ENCODE data around the gene TGIF2.

Gene TGIF2

DNA sequence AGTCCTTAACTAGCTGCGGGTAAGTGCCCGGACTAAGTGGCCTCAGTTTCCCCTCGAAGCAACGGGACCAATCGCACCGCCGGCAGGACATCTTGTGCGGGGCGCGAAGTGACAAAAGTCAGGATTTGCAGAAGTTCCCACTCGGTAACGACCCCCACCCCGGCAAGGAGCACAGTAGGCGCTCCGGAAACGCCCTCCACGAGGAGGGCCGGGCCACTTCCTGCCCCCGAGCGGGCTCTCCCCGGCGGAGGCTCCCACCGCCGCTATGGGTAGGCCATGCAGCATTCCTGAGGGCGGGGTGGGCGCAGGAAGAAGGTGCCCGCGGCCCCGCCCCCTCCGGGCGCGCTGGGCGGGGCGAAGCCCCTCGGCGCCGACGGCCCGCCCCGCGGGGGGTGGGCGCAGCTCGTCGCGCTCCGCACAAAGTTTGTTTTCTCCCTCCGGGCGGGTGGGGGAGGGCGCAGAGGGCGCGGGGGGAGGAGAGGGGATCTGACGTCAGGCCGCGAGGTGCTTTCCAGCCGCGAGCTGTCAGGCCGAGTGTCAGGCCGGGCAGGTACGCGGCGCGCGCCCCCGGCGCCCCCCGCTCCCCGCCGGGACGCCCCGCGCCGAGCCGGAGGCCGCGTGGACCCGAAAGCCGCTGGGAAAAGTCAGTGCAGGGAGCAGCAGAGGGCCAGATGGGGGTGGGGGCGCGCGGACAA is at the start of gene TGIF2:
Gene TGIF2, plus strand, starts transcription at position 495 of the 695 bp plus-strand sequence. CDS start 5,178 bp downstream, outside the sequence.
- DNase-seq, result peak; percentile 61

GRCh38 chr20:36525620-36526365 is 47.6 kb upstream of the TGIF2 start:
- no peak for DNase-seq

GRCh38 chr20:36526521-36527011 is 46.8 kb upstream of the TGIF2 start:
- DNase-seq, result no peak

GRCh38 chr20:36527331-36528125 is 45.9 kb upstream of the TGIF2 start:
- DNase-seq, result no peak

DNA sequence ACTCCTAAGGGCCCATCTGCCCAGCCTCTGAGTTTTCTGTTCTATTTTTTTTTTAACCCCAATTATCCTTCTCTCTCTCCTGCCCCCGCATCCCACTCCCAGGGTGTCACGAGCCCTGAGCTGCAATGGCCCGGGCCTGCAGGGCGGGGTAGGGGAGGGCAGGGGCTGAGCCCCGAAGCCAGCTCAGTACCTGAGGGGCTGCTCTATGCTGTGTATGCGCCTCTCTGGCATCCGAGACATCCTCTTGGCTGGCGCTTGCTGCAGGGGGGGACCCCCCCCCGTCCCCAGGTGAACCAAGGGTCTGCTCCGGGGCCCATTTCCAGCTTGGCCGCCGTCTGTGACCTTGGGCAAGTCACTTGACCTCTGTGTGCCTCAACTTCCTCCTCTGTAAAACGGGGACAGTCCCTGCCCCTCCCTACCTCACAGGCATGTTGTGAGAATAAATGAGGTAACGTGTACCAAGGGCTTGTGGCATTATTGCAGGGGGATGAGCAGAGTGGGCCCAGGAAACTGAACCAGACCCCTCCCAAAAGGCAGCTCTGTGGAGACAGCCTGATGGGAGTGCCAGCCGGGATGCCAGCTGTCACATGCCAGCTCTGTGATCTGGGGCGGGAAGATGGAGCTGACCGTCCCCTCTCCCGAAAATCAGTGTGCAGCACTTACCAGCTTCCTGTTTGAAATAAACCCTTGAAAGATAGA is 45.1 kb upstream of the TGIF2 start:
- DNase-seq, result no peak

GRCh38 chr20:36528875-36529417 is 44.5 kb upstream of the TGIF2 start:
- DNase-seq, result no peak

DNA sequence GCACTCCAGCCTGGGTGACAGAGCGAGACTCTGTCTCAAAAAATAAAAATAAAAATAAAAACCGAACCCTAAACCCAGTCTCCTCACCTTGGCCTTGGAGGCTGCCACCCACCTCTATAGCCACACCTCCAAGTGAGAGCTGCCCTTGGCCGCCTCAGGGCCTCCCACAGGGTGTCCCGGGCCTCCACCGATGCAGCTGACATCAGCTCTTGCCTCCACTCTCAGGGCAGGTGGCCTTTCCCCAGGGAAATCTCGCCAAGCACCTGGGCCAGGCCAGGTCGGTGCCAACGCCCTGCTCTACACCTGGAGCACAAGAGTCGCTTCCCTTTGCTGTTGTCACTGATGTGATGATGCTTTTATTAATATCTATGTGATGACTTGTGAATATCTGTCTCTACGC is 41.0 kb upstream of the TGIF2 start:
- DNase-seq, result no peak

- DNase-seq, result no peak
These were observed 40.6 kb upstream of the TGIF2 start for GRCh38 chr20:36532822-36533221.

DNA sequence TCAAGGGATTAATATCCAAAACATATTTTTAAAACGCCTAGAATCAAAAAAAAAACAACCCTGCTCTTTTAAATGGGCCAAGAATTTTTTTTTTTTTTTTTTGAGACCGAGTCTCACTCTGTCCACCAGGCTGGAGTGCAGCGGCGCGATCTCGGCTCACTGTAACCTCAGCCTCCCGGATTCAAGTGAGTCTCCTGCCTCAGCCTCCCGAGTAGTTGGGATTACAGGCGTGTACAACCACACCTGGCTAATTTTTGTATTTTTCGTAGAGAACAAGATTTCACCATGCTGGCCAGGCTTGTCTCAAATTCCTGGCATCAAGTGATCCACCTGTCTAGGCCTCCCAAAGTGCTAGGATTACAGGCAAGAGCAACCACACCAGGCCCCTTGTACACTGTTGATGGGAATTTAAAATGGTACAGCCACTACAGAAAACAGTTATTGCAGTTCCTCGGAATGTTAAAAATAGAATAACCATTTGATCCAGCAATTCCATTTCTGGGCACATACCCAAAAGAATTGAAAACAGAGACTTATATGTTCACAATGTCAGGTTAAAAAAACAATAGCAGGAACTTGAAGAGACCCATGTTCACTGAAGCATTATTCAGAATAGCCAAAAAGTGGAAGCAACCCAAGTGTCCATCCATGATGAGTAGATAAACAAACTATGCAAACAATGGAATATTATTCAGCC is 35.2 kb upstream of the TGIF2 start:
- DNase-seq, result no peak

- DNase-seq, result no peak
These were observed 32.7 kb upstream of the TGIF2 start for GRCh38 chr20:36540551-36541211.

GRCh38 chr20:36541227-36541767 is 32.1 kb upstream of the TGIF2 start, which contains the start of gene MYL9:
MYL9 (plus strand) TSS chr20:36541519; CDS start chr20:36544885, 3,366 bp downstream.
- DNase-seq, result peak; percentile 79

- DNase-seq, result peak; percentile 75
These were observed 31.5 kb upstream of the TGIF2 start for GRCh38 chr20:36541768-36542488.

GRCh38 chr20:36542516-36543183 is 30.7 kb upstream of the TGIF2 start:
- DNase-seq, result no peak

DNA sequence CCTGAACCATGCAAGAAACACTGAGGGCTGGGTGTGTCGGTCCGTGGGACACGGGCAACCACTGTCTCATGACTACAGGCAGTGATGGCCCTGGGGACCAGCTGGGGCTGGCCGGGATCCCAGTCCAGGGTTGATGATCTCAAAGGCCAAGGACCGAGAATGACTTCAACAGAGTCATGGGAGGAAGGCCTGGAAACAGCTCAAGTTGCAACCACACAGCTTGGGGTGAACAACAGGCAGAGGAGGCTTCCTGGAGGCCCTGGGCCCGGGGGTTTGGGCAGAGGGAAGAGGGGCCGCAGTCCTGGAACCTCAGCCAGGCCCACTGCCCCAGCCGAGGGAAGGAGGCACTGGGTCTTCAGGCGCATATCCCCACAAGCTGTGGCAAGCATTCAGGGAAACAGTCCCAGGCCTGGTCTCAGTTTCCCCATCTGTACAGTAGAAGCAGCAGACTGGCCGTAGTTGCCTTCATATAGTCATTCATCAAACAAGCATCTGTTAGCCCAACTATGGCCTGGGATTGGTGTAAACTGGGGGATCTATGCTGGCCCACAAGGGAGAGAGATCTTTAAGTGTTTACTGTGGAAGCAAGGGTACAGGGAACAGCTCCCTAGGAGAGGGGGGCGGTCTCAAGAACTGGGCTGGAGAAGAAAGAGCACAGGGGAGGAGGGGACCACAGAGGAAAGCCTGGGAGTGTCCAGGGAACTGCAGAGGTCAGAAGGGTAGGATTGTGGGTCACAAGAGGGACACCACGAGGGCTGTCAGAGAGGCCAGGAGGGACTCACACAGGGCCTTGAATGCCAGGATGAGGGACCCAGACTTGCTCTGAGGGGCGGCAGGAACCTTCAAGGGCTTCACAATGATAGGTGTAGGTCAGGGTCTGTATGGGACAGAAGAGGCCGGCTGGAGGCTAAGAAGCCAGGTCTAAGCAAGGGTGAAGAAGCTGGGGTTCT is 29.9 kb upstream of the TGIF2 start:
- peak; percentile 82 for DNase-seq

- DNase-seq, result peak; percentile 70
These were observed 29.0 kb upstream of the TGIF2 start for GRCh38 chr20:36544134-36545018.

DNA sequence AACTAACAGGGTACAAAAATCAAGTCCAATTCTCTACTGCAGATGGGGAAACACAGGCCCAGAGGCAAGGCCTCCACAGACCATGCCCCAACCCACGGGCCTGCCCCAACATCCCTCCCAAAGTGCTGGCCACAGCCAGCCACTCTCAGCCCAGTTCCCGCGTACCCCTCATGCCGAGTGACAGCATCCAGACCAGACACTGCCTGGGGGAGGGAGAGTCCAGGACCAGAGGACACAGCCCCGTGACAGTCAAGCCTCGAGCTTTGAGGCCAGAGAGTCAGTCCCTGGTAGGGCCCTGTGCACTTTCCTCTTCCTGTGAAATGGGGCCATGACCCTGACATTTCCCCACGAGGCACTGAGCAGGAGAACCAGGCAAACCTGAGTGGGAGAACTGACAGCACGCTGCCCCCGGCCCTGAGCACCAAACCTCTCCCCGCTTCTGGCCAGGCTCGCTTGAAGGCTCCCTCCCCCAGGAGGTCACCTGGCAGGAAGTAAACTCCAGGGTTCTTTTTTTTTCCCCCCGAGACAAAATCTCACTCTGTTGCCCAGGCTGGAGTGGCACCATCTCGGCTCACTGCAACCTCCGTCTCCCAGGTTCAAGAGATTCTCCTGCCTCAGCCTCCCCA is 27.2 kb upstream of the TGIF2 start:
- no peak for DNase-seq

Measured in HCEC 1CT (cell line).